SK-N-SH treated with all-trans-retinoic acid at 6 μM for 48 hours (cell line): Measurements from ENCODE around the gene ME1.

Experiments
- CSDC2 ChIP-seq: fragments of 250-450 bp; sonication (Bioruptor Pico); IDR thresholded peaks from 2 replicates; pipeline ENCODE4 v1.5.0; 2020; ENCODE audit warnings: mild to moderate bottlenecking, moderate library complexity
- ESRRG ChIP-seq: fragments of 250-450 bp; sonication (Bioruptor Pico); IDR thresholded peaks from 2 replicates; pipeline ENCODE4 v1.6.1; 2021; ENCODE audit warnings: mild to moderate bottlenecking
- SNAI2 ChIP-seq: fragments of 250-450 bp; sonication (Bioruptor Pico); IDR thresholded peaks from 2 replicates; pipeline ENCODE4 v1.5.0; 2020; ENCODE audit warnings: mild to moderate bottlenecking, moderate library complexity
- ZC3H10 ChIP-seq: fragments of 250-450 bp; sonication (Bioruptor Pico); IDR thresholded peaks from 2 replicates; pipeline ENCODE4 v1.5.1; 2021; ENCODE audit warnings: mild to moderate bottlenecking, moderate library complexity
- ZFP3 ChIP-seq: fragments of 250-450 bp; sonication (Bioruptor Pico); IDR thresholded peaks from 2 replicates; pipeline ENCODE4 v1.5.0; 2020; ENCODE audit warnings: mild to moderate bottlenecking, moderate library complexity
- ZNF565 ChIP-seq: fragments of 450-650 bp; formaldehyde crosslinking; conservative IDR thresholded peaks from 2 replicates; pipeline ENCODE4 v1.5.0; 2020; ENCODE audit warnings: low read depth, mild to moderate bottlenecking, moderate library complexity
- ZNF70 ChIP-seq: fragments of 450-650 bp; formaldehyde crosslinking; IDR thresholded peaks from 2 replicates; pipeline ENCODE4 v1.5.0; 2020; ENCODE audit warnings: mild to moderate bottlenecking, moderate library complexity
- TF ChIP-seq, protein P1 (sequence below): fragments of 250-450 bp; sonication (Bioruptor Pico); IDR thresholded peaks from 2 replicates; pipeline ENCODE4 v1.8.0; 2020; ENCODE audit warnings: mild to moderate bottlenecking, moderate library complexity, borderline replicate concordance
- TF ChIP-seq, protein P2 (sequence below): fragments of 250-450 bp; sonication (Bioruptor Pico); IDR thresholded peaks from 2 replicates; pipeline ENCODE4 v1.5.1; 2021; ENCODE audit warnings: mild to moderate bottlenecking, moderate library complexity

DNA sequence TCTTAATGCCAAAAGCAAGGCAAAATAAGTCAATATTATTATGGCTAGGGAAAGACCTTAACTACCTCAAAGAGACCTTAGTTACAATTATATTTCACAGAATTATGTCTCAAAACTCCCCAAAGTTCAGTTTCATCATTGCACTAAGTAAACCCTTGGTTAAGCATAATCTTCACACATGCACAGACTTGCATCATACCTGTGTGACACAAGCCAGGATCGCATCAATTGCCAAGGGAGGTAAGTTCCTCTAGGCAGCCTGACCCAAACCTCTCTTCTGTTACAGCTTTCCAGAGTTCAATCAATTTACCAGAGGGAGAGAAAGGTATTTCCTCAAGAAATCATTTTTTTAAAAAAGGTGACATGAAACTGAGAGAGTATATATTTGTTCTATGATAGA, 49.6 kb upstream of the ME1 start:
- TF ChIP-seq ZNF70 (CRISPR knock-in tag) (no peak), CSDC2 (CRISPR knock-in tag) (no peak), ESRRG (no peak), ZC3H10 (CRISPR knock-in tag) (no peak), ZFP3 (CRISPR knock-in tag) (no peak), ZNF565 (CRISPR knock-in tag) (no peak), SNAI2 (no peak)
- TF ChIP-seq, protein P1, sequence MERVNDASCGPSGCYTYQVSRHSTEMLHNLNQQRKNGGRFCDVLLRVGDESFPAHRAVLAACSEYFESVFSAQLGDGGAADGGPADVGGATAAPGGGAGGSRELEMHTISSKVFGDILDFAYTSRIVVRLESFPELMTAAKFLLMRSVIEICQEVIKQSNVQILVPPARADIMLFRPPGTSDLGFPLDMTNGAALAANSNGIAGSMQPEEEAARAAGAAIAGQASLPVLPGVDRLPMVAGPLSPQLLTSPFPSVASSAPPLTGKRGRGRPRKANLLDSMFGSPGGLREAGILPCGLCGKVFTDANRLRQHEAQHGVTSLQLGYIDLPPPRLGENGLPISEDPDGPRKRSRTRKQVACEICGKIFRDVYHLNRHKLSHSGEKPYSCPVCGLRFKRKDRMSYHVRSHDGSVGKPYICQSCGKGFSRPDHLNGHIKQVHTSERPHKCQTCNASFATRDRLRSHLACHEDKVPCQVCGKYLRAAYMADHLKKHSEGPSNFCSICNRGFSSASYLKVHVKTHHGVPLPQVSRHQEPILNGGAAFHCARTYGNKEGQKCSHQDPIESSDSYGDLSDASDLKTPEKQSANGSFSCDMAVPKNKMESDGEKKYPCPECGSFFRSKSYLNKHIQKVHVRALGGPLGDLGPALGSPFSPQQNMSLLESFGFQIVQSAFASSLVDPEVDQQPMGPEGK (CRISPR knock-in tag): no peak
- TF ChIP-seq, protein P2, sequence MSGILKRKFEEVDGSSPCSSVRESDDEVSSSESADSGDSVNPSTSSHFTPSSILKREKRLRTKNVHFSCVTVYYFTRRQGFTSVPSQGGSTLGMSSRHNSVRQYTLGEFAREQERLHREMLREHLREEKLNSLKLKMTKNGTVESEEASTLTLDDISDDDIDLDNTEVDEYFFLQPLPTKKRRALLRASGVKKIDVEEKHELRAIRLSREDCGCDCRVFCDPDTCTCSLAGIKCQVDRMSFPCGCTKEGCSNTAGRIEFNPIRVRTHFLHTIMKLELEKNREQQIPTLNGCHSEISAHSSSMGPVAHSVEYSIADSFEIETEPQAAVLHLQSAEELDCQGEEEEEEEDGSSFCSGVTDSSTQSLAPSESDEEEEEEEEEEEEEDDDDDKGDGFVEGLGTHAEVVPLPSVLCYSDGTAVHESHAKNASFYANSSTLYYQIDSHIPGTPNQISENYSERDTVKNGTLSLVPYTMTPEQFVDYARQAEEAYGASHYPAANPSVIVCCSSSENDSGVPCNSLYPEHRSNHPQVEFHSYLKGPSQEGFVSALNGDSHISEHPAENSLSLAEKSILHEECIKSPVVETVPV (CRISPR knock-in tag): no peak
